Mucosa of descending colon (tissue), 3 donors: ENCODE results near the gene MIX23. TPM values are rescaled to one million over a fixed set of nuclear protein-coding genes. Genes with fewer than 3 reads are reported as not detected.

Experiments used
- ATAC-seq: fragments of 200-7000 bp; cut with Tn5 transposase; one replicate; pipeline ENCODE4 v1.9.1; 2020; ENCODE audit warnings: mild to moderate bottlenecking, moderate library complexity
- DNase-seq, 3 donors: peaks; one replicate each; pipeline ENCODE4 v3.0.0-alpha.2; 2020
- H3K36me3 ChIP-seq: fragments of 200-600 bp; one replicate; pipeline ENCODE4 v1.8.0; 2021; ENCODE audit warnings: low read depth, mild to moderate bottlenecking
- H3K4me1 ChIP-seq: fragments of 200-600 bp; one replicate; pipeline ENCODE4 v1.8.0; 2021; ENCODE audit warnings: low read depth, mild to moderate bottlenecking
- H3K4me3 ChIP-seq: fragments of 200-600 bp; one replicate; pipeline ENCODE4 v1.8.0; 2021; ENCODE audit warnings: mild to moderate bottlenecking
- H3K9me3 ChIP-seq: fragments of 200-600 bp; one replicate; pipeline ENCODE4 v1.8.0; 2021; ENCODE audit warnings: mild to moderate bottlenecking
- intact Hi-C, 2 donors: fragments of 100-400 bp; cut with DNase I in 1 of 2; cut with micrococcal nuclease in 1 of 2; formaldehyde crosslinking; loops; one replicate each; pipeline versions ENCODE4 v1.11.0 to v1.11.1; 2022; cut with DNase I, micrococcal nuclease
- total RNA-seq, 3 donors: library from RNA; stranded (reverse); fragmentation: NEBNext Ultra II Directional in 2 of 3; extraction: Animal tissue kit (Norgen Biotek cat#: 25700) in 2 of 3; gene quantifications; one replicate each; pipeline versions ENCODE4 v1.2.1 to v1.2.4, GENCODE V29; 2021 to 2023
- TF ChIP-seq, protein P1 (sequence below): fragments of 200-600 bp; IDR thresholded peaks from one replicate; pipeline ENCODE4 v1.8.0; 2022; ENCODE audit warnings: antibody characterized with exemption, mild to moderate bottlenecking
- donor health status: DM: no; HTN: no; CAD: no; lungs with moderate emphysema.
- donor health status: DM: no; HTN: no; CAD: no.
- donor health status: DM: no; HTN: yes; CAD: no.

Gene MIX23
- total RNA-seq, 3 donors from 2014 or later: 27.5 to 37.7 (median 33.2) TPM

DNA sequence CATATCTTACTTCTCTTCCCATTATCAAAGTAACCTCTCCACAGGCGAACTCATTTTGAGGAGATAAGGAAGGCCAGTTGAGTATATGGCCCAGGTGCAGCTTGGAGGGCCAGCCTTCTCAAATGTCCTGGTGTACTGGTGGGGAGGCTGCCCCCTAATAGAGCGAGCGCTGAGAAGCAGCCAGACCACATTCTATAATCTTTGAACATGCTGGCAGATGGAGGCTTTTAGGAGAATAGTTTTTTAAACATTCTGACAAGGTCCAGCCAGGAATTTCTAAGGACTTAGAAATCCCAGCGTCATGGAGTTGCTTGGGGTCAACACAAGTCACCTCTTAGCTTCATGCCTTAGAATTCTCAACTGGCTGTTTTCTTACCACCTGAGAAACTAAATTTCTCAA, 27.1 kb upstream of the MIX23 start:
- no peaks in the 10 kb centered on the region for H3K9me3 ChIP-seq
- peaks cover 9% of the 10 kb centered on the region for H3K4me1 ChIP-seq
- intact Hi-C loops: no loop called here
- DNase-seq (no peak), ATAC-seq (no peak)
- H3K36me3 ChIP-seq: peaks cover 4% of the 10 kb centered on the region
- TF ChIP-seq, protein P1, sequence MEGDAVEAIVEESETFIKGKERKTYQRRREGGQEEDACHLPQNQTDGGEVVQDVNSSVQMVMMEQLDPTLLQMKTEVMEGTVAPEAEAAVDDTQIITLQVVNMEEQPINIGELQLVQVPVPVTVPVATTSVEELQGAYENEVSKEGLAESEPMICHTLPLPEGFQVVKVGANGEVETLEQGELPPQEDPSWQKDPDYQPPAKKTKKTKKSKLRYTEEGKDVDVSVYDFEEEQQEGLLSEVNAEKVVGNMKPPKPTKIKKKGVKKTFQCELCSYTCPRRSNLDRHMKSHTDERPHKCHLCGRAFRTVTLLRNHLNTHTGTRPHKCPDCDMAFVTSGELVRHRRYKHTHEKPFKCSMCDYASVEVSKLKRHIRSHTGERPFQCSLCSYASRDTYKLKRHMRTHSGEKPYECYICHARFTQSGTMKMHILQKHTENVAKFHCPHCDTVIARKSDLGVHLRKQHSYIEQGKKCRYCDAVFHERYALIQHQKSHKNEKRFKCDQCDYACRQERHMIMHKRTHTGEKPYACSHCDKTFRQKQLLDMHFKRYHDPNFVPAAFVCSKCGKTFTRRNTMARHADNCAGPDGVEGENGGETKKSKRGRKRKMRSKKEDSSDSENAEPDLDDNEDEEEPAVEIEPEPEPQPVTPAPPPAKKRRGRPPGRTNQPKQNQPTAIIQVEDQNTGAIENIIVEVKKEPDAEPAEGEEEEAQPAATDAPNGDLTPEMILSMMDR: no peak
- no peak overlapping the region for H3K4me3 ChIP-seq

DNA sequence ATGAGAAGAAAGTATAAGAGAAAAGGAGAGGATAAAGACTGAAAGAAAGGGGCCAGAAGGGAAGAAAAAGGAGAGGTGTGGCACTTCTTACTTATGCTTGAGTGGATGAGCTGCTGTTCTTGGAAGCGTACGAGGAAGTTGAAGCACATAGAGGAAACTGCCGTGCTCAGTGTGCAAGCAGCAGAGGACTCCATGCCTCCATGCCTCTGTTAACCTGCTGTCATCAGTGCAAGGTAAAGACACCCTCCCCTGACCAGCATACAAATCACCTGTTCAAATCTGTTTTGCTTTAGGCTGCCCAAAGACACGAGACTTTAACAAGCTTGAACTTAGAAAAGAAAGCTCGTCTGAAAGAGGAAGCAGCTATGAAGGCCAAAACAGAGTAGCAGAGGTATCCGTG, 26.4 kb upstream of the MIX23 start:
- Histone ChIP-seq H3K36me3 (peaks cover 4% of the 10 kb centered on the region), H3K4me1 (peaks cover 2% of the 10 kb centered on the region), H3K9me3 (no peaks in the 10 kb centered on the region), H3K4me3 (no peak overlapping the region)
- TF ChIP-seq, protein P1: no peak
- no peak for DNase-seq
- intact Hi-C loops: no loop called here
- ATAC-seq: peak; percentile 28

DNA sequence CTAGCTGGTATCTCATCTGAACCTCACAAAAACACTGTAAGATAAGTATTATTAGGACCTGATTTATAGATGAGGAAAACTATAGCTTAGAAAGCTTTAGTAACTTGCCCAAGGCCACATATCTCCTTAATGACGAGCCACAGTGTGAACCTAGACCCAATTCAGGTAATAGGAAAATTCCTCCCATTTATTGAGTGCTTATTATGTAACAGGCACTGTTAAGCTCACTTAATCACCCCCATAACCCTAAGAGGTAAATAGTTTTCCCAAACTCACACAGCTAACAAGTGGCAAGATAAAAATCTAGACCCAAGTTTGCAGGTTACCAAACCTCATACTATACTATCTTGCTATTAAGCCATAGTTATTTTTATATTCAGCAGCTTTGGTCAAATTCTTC, 24.9 kb upstream of the MIX23 start:
- no peaks in the 10 kb centered on the region for H3K9me3 ChIP-seq
- ATAC-seq (no peak), DNase-seq (no peak)
- no peak overlapping the region for H3K4me3 ChIP-seq
- TF ChIP-seq, protein P1: no peak
- peaks cover 4% of the 10 kb centered on the region for H3K36me3 ChIP-seq
- intact Hi-C loops: no loop called here
- H3K4me1 ChIP-seq: no peaks in the 10 kb centered on the region

DNA sequence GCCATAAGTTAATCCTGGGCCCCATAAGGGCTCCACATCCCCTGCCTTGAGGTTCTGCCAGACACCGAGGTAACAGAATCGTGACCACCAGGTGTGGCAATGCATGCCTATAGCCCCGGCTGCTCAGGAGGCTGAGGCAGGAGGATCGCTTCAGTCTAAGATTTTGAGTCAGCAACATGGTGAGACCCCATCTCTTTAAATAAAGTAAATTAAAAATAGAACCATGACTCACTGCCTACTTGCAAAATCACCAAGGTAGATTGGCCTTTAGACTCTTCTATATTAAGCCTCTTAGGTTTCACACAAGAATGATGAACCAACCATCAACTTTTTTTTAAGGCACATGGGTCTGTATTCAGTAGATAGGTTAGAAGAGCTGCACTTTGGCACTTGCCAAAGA, 23.2 kb upstream of the MIX23 start:
- Histone ChIP-seq H3K36me3 (peaks cover 4% of the 10 kb centered on the region), H3K4me1 (no peaks in the 10 kb centered on the region), H3K9me3 (no peaks in the 10 kb centered on the region), H3K4me3 (no peak overlapping the region)
- DNase-seq: no peak
- intact Hi-C loops: no loop called here
- TF ChIP-seq, protein P1: no peak
- no peak for ATAC-seq

DNA sequence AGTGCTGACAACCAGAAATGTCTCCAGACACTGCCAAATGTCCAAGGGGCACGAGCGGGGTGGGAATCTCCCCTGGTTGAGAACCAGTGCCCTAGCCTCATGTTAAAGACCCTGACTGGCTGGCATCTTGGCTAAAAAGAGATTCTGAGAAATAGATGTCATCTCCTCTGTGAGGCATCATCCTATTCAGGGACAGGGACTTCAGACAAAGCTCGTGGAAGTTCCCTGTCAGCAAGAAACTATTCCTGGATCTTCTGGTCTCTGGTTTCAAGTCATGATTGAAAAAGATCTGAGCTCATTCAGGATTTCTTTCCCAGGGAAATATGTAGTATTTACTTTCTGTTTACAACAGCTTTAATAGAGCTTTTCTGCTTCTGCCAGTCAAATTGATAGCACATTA, 22.0 kb upstream of the MIX23 start:
- no peaks in the 10 kb centered on the region for H3K4me1 ChIP-seq
- DNase-seq: no peak
- TF ChIP-seq, protein P1: no peak
- peaks cover 4% of the 10 kb centered on the region for H3K36me3 ChIP-seq
- intact Hi-C loops: no loop called here
- no peaks in the 10 kb centered on the region for H3K9me3 ChIP-seq
- H3K4me3 ChIP-seq: no peak overlapping the region
- ATAC-seq: no peak

DNA sequence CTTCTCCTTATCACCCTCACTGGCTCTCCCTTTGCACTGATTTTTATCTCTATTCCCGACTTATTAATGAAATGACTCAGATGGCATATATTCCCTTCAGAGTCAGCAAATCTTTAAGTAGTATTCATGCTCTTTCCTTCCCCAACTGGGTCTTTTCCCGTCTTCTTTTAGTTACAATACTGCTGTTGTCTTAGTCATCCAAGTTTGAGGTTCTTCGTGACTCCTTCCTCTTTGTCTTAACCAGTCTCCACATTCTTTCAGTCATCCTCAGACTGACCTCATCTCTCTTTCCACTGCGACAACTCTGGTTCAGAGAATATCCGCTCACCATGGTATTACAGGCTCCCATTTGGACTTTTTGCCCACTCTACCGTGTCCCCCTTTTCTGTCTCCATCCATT, 20.5 kb upstream of the MIX23 start:
- DNase-seq: no peak
- TF ChIP-seq, protein P1: no peak
- ATAC-seq: no peak
- H3K4me3 ChIP-seq: no peak overlapping the region
- H3K9me3 ChIP-seq: no peaks in the 10 kb centered on the region
- no peaks in the 10 kb centered on the region for H3K4me1 ChIP-seq
- peaks cover 4% of the 10 kb centered on the region for H3K36me3 ChIP-seq
- intact Hi-C loops: no loop called here
